Esophagus muscularis mucosa (tissue), 4 donors: ENCODE measurements around the gene MBOAT2. TPM values are rescaled to one million over a fixed set of nuclear protein-coding genes. Genes with fewer than 3 reads are reported as not detected.

Source experiments
- DNase-seq: peaks from one replicate; pipeline ENCODE4 v3.0.0-alpha.2; 2017; ENCODE audit errors: extremely low spot score
- H3K27ac ChIP-seq, 4 donors: fragments of 200-600 bp; sonication (generic); replicated peaks in 1 of 4; 1 replicate in 3 of 4; 2 replicates in 1 of 4; pipeline ENCODE4 v1.5.1; 2016 to 2019; ENCODE audit warnings: mild to moderate bottlenecking in 1 of 4
- H3K27me3 ChIP-seq, 4 donors: fragments of 200-600 bp; sonication (generic); one replicate each; pipeline versions ENCODE4 v1.5.1 to v1.6.0; 2016 to 2019
- H3K36me3 ChIP-seq, 4 donors: fragments of 200-600 bp; sonication (generic); one replicate each; pipeline ENCODE4 v1.5.1; 2016 to 2019
- H3K4me1 ChIP-seq, 4 donors: fragments of 200-600 bp; sonication (generic); one replicate each; pipeline ENCODE4 v1.5.1; 2016 to 2019
- H3K4me3 ChIP-seq, 4 donors: fragments of 200-600 bp; sonication (generic); 1 replicate in 2 of 4; 2 replicates in 2 of 4; pipeline ENCODE4 v1.5.1; 2016 to 2019; ENCODE audit warnings: mild to moderate bottlenecking in 4 of 4, moderate library complexity in 1 of 4
- H3K9me3 ChIP-seq, 4 donors: fragments of 200-600 bp; sonication (generic); 1 replicate in 3 of 4; 2 replicates in 1 of 4; pipeline ENCODE4 v1.5.1; 2016 to 2019
- CTCF ChIP-seq, 3 experiments: fragments of 200-600 bp in 2 of 3; fragments of 450-650 bp in 1 of 3; sonication (generic) in 2 of 3; IDR thresholded peaks; one replicate each; pipeline ENCODE4 v1.5.1; 2017 to 2019; ENCODE audit warnings: antibody characterized with exemption in 3 of 3, mild to moderate bottlenecking in 2 of 3, moderate library complexity in 1 of 3
- EP300 ChIP-seq: sonication (generic); formaldehyde crosslinking; IDR thresholded peaks from one replicate; pipeline ENCODE4 v1.6.1; 2017; ENCODE audit warnings: antibody characterized with exemption
- POLR2A ChIP-seq: fragments of 450-650 bp; IDR thresholded peaks from one replicate; pipeline ENCODE4 v1.6.1; 2017; ENCODE audit warnings: antibody characterized with exemption, moderate library complexity, mild to moderate bottlenecking, low read depth
- POLR2AphosphoS5 ChIP-seq, 2 donors: sonication (generic); formaldehyde crosslinking; IDR thresholded peaks; one replicate each; pipeline ENCODE4 v1.6.1; 2017; ENCODE audit warnings: antibody characterized with exemption in 2 of 2
- WGBS: methylation state at CpG from one replicate; pipeline ENCODE4 v1.1.5; 2018; 5-methylcytosine and 5-hydroxymethylcytosine counted together
- intact Hi-C: fragments of 100-400 bp; cut with DNase I; formaldehyde crosslinking; loops from one replicate; pipeline ENCODE4 v1.15.1; 2023
- total RNA-seq, 4 donors: library from RNA; depleted of rRNA; stranded (reverse); fragments of >200 nt; gene quantifications; one replicate each; pipeline versions ENCODE4 v1.1.0 to v1.2.1, GENCODE V29; 2016

Gene MBOAT2
- total RNA-seq, 4 donors from 2014 or later: 14.1 to 19.9 (median 17.0) TPM

GRCh38 chr2:8984855-8985254, 18.6 kb downstream of the MBOAT2 start:
- Histone ChIP-seq H3K9me3 (no peaks in the 10 kb centered on the region), H3K36me3 (no peaks in the 10 kb centered on the region), H3K27me3 (no peaks in the 10 kb centered on the region), H3K4me1 (peaks cover 0 to 10% (median 8%) of the 10 kb centered on the region in 4 donors), H3K4me3 (no peak overlapping the region), H3K27ac (no peak overlapping the region)
- intact Hi-C loops: no loop called here
- TF ChIP-seq POLR2A (no peak), EP300 (no peak), POLR2AphosphoS5 (IDR thresholded peaks at IDR 0.05) (no peak), CTCF (IDR thresholded peaks at IDR 0.05) (no peak)
- whole genome bisulfite sequencing: 61% methylated on average over 4 of the region's 4 CpGs
- no peak for DNase-seq

GRCh38 chr2:8984157-8984556, 19.3 kb downstream of the MBOAT2 start:
- intact Hi-C loops: no loop called here
- no peak for TF ChIP-seq POLR2AphosphoS5 (IDR thresholded peaks at IDR 0.05)
- TF ChIP-seq POLR2A: no peak
- no peak for TF ChIP-seq EP300
- no peak for TF ChIP-seq CTCF (IDR thresholded peaks at IDR 0.05)

GRCh38 chr2:8983571-8983970, 19.9 kb downstream of the MBOAT2 start:
- H3K4me3 ChIP-seq: no peak overlapping the region
- no peaks in the 10 kb centered on the region for H3K27me3 ChIP-seq
- TF ChIP-seq EP300 (no peak), CTCF (IDR thresholded peaks at IDR 0.05) (no peak), POLR2A (no peak), POLR2AphosphoS5 (IDR thresholded peaks at IDR 0.05) (no peak)
- no peaks in the 10 kb centered on the region for H3K9me3 ChIP-seq
- 92% methylated on average over 1 of the region's 1 CpG for WGBS
- no peaks in the 10 kb centered on the region for H3K36me3 ChIP-seq
- H3K27ac ChIP-seq: no peak overlapping the region
- peaks cover 0 to 10% (median 8%) of the 10 kb centered on the region in 4 donors for H3K4me1 ChIP-seq
- intact Hi-C loops: no loop called here
- no peak for DNase-seq

More at GRCh38 chr2:8984157-8984556, 19.3 kb downstream of the MBOAT2 start:
- Histone ChIP-seq H3K4me1 (peaks cover 0 to 10% (median 8%) of the 10 kb centered on the region in 4 donors), H3K27ac (no peak overlapping the region), H3K27me3 (no peaks in the 10 kb centered on the region), H3K9me3 (no peaks in the 10 kb centered on the region), H3K36me3 (no peaks in the 10 kb centered on the region), H3K4me3 (no peak overlapping the region)
- DNase-seq: no peak
- WGBS: 70% methylated on average over 5 of the region's 5 CpGs

- H3K4me1 ChIP-seq: peaks cover 0 to under 1% (median under 1%) of the 10 kb centered on the region in 4 donors
- no peak for DNase-seq
- intact Hi-C loops: no loop called here
- no peaks in the 10 kb centered on the region for H3K36me3 ChIP-seq
- no peak overlapping the region for H3K27ac ChIP-seq
- no peak for TF ChIP-seq POLR2AphosphoS5 (IDR thresholded peaks at IDR 0.05)
- no peak for TF ChIP-seq EP300
- no peak for TF ChIP-seq POLR2A
- TF ChIP-seq CTCF (IDR thresholded peaks at IDR 0.05): no peak
- no peak overlapping the region for H3K4me3 ChIP-seq
- WGBS: 78% methylated on average over 7 of the region's 7 CpGs
- H3K27me3 ChIP-seq: no peaks in the 10 kb centered on the region
- H3K9me3 ChIP-seq: no peaks in the 10 kb centered on the region
Observed at GRCh38 chr2:8981876-8982275, 21.6 kb downstream of the MBOAT2 start.

GRCh38 chr2:8980096-8980495, 23.4 kb downstream of the MBOAT2 start:
- Histone ChIP-seq H3K9me3 (no peaks in the 10 kb centered on the region), H3K4me3 (no peak overlapping the region), H3K27ac (no peak overlapping the region), H3K27me3 (no peaks in the 10 kb centered on the region), H3K4me1 (peaks cover 0 to 14% (median 12%) of the 10 kb centered on the region in 4 donors), H3K36me3 (no peaks in the 10 kb centered on the region)
- no peak for DNase-seq
- TF ChIP-seq EP300: no peak
- no peak for TF ChIP-seq CTCF (IDR thresholded peaks at IDR 0.05)
- TF ChIP-seq POLR2AphosphoS5 (IDR thresholded peaks at IDR 0.05): no peak
- TF ChIP-seq POLR2A: no peak
- 100% methylated on average over 1 of the region's 1 CpG for WGBS
- intact Hi-C loops: no loop called here
